GM19035 (cell line): Measurements from ENCODE around the gene NANOS3.
"Not testable (repeated sequence)": the region's sequence is repeated elsewhere in the genome, so short reads cannot be mapped to it uniquely, and the experiment has no call there.

Source experiments
- ATAC-seq: cut with Tn5 transposase; IDR thresholded peaks from one replicate; pipeline ENCODE4 v1.9.1; 2021; ENCODE audit not compliant: unreplicated experiment

Gene NANOS3

DNA sequence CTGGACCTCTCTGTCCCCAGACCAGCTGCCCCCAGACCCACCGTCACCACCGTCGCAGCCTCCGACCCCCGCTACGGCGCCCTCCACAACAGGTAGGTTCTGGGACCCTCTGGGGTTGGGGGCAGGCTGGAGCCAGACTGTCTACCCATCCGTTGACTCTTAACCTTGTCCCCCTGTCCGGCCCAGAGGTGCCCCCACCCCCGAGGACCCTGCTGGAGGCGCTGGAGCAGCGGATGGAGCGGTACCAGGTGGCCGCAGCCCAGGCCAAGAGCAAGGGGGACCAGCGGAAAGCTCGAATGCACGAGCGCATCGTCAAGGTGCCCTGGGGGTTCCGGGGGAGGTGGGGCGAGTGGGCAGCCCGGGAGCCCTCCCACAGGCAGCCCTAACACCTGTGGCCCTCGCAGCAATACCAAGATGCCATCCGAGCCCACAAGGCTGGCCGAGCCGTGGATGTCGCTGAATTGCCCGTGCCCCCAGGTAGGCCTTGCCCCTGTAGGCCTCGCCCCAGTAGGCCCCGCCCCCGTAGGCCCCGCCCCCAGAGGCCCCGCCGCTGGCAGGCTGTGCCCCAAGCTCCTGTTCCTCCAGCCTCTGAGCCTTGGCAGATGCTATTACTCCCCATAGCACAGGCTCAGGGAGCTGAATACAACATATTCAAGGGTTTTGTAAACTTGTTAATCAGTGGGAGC lies 41.9 kb downstream of the NANOS3 start:
- ATAC-seq = no peak

- ATAC-seq = no peak
Measured at GRCh38 chr19:13920524-13920923, 43.6 kb downstream of the NANOS3 start.

DNA sequence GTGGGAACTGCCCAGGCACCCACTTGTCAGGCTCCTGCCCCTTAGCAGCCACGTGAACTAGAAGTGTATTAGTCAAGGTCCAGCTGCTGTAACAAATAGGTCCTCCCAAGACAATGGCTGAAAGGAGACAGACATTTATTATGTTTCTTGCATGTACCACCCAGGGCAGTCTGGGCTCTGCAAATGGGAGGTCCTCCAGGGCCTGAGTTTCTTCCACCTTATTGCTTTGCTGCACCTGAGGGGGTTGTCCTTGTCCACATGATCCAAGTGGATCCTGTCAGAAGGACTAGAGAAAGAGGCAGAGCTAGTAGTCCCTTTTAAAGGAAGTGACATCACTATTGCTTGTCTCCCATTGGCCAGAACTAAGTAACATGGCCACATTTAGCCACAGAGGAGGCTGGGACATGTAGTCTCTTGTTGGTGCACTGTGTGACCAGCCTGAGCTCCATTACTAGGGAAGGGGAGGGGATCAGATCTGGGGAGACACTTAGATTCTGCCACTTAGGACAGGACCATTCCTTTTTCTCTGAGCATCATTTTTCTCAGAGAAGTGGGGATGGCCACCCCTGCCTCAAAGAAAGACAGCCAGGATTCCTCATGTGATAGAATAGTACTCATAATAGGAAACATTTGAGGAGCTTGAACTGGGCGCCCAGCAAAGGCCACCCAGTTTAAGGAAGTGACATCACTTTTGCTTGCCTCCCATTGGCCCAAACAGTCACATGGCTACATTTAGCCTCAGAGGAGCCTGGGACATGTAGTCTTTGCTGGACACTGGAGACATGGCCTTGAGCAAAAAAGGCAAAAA lies 44.2 kb downstream of the NANOS3 start:
- no peak for ATAC-seq

DNA sequence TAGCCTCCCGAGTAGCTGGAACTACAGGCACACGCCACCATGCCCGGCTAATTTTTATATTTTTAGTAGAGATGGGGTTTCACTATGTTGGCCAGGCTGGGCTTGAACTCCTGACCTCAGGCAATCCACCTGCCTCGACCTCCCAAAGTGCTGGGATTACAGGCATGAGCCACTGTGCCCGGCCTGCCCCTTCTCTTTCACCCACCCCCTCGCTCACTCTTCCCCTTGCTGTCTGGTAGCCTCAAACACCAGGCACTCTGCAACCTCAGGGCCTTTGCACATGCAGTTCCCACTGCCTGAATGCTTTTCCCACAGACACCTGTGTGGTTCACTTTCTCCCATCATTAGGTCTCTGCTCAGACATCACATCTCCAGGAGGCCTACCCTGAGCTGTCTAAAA lies 45.2 kb downstream of the NANOS3 start:
- not testable (repeated sequence) for ATAC-seq

DNA sequence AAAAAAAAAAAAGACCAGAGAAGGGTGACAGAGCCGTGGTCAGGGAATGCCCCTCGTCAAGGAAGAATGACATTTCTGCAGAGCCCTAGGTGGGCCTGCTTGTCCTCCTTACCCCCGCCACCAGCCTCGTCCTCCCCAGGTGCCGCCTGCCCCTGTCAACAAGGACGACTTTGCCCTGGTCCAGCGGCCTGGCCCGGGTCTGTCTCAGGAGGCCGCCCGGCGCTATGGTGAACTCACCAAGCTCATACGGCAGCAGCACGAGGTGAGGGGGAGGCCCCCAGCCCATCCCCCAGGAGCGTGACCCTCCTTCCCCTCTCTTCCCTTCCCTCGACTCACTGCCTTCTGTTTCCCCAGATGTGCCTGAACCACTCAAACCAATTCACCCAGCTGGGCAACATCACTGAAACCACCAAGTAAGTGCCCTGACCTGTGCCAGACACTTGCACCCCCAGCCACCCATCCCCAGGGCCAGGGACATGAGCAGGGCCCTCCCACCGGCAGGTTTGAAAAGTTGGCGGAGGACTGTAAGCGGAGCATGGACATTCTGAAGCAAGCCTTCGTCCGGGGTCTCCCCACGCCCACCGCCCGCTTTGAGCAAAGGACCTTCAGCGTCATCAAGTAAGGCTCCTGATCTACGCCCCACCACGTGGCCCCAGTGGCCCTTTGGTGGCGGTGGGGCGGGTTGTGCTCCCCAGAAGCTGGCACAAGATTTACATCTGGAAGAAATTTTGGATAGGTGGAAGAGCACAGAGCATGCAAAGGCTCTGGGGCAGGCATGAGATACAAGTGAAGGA lies 46.5 kb downstream of the NANOS3 start:
- ATAC-seq = no peak

DNA sequence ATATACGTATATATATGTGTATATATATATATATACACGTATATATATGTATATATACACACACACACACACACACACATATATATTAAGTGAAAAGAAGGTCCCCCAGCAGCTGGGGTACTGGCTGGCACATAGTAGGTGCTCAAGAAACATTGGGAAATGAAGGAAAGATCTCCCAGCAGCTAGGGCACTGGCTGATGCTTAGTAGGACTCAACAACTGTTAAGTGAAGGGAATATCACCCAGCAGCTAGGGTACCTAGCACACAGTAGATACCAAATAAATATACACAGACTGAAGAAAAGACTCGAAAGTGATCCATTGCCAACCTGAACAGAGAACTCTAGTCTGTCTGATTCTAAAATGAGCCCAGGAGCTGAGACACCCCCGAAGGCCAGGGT lies 49.1 kb downstream of the NANOS3 start:
- ATAC-seq = no peak

- no peak for ATAC-seq
Measured at GRCh38 chr19:13926715-13927114, 49.8 kb downstream of the NANOS3 start.

GRCh38 chr19:13929340-13929739 lies 52.4 kb downstream of the NANOS3 start:
- no peak for ATAC-seq

- no peak for ATAC-seq
Measured at GRCh38 chr19:13929956-13930355, 53.0 kb downstream of the NANOS3 start.
